Measurements from ENCODE around the gene KLK11. TPM values are rescaled to one million over a fixed set of nuclear protein-coding genes. Genes with fewer than 3 reads are reported as not detected.

The KLK11 gene, protein sequence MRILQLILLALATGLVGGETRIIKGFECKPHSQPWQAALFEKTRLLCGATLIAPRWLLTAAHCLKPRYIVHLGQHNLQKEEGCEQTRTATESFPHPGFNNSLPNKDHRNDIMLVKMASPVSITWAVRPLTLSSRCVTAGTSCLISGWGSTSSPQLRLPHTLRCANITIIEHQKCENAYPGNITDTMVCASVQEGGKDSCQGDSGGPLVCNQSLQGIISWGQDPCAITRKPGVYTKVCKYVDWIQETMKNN
- not detected for total RNA-seq (2021; ENCODE audit: unreplicated experiment)
- not detected for polyA plus RNA-seq (2012; ENCODE audit: insufficient read length)
- Bru-seq, nascent RNA = not detected
- BruChase-seq, experiment 1, labeled RNA remaining after a 2-hour chase = not detected
- not detected for BruChase-seq, experiment 2, labeled RNA remaining after a 6-hour chase
- long read RNA-seq = 0 reads

DNA sequence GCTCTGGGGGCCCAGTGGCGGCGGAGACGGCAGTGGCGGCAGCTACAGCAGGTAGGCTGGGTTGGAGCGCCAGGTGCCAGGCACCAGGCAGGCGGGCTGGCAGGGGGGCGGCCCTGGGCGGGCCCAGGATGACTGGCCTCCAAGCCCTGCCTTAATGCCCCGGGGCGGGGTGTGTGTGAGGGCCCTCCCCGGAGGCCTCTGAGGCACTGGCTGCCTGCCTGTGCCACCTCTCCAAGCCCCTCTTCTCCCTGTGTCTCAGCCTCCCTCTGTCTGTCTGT lies at the start of gene KLK11:
KLK11 (minus strand) TSS at position 63 of the 278 bp plus-strand sequence. CDS start 985 bp downstream, outside the sequence.
- H3K4me3 ChIP-seq (ENCODE audit: low read depth in 2 of 2, low read length in 2 of 2) = no peak within 1 kb of the TSS
- H3K27me3 ChIP-seq (ENCODE audit: control insufficient read depth, insufficient read depth, low read length) = no peaks in the 10 kb centered on the region
- intact Hi-C loops (cut with micrococcal nuclease; ENCODE audit: unreplicated experiment) = no loop called here
- DNase-seq (ENCODE audit: low read depth, low spot score) (no peak), ATAC-seq (0 out of 2 replicates have a peak, but pooled peaks have one; percentile 45)
- TF ChIP-seq, protein P1, sequence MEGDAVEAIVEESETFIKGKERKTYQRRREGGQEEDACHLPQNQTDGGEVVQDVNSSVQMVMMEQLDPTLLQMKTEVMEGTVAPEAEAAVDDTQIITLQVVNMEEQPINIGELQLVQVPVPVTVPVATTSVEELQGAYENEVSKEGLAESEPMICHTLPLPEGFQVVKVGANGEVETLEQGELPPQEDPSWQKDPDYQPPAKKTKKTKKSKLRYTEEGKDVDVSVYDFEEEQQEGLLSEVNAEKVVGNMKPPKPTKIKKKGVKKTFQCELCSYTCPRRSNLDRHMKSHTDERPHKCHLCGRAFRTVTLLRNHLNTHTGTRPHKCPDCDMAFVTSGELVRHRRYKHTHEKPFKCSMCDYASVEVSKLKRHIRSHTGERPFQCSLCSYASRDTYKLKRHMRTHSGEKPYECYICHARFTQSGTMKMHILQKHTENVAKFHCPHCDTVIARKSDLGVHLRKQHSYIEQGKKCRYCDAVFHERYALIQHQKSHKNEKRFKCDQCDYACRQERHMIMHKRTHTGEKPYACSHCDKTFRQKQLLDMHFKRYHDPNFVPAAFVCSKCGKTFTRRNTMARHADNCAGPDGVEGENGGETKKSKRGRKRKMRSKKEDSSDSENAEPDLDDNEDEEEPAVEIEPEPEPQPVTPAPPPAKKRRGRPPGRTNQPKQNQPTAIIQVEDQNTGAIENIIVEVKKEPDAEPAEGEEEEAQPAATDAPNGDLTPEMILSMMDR (IDR thresholded peaks at IDR 0.05) = no peak
- TF ChIP-seq SIN3A (IDR thresholded peaks at IDR 0.05; ENCODE audit: borderline replicate concordance, insufficient read depth, low read depth, low read length) (no peak), TCF7L2 (IDR thresholded peaks at IDR 0.05; ENCODE audit: low read depth, low read length) (no peak), POLR2AphosphoS5 (IDR thresholded peaks at IDR 0.05; ENCODE audit: low read depth, low read length) (no peak)
- TF ChIP-seq, protein P2, sequence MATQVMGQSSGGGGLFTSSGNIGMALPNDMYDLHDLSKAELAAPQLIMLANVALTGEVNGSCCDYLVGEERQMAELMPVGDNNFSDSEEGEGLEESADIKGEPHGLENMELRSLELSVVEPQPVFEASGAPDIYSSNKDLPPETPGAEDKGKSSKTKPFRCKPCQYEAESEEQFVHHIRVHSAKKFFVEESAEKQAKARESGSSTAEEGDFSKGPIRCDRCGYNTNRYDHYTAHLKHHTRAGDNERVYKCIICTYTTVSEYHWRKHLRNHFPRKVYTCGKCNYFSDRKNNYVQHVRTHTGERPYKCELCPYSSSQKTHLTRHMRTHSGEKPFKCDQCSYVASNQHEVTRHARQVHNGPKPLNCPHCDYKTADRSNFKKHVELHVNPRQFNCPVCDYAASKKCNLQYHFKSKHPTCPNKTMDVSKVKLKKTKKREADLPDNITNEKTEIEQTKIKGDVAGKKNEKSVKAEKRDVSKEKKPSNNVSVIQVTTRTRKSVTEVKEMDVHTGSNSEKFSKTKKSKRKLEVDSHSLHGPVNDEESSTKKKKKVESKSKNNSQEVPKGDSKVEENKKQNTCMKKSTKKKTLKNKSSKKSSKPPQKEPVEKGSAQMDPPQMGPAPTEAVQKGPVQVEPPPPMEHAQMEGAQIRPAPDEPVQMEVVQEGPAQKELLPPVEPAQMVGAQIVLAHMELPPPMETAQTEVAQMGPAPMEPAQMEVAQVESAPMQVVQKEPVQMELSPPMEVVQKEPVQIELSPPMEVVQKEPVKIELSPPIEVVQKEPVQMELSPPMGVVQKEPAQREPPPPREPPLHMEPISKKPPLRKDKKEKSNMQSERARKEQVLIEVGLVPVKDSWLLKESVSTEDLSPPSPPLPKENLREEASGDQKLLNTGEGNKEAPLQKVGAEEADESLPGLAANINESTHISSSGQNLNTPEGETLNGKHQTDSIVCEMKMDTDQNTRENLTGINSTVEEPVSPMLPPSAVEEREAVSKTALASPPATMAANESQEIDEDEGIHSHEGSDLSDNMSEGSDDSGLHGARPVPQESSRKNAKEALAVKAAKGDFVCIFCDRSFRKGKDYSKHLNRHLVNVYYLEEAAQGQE (IDR thresholded peaks at IDR 0.05; ENCODE audit: insufficient read depth in 1 of 2, low read depth in 2 of 2, low read length in 1 of 2) = no peak
- ChIA-PET CTCF (no interaction called here), POLR2A (no interaction called here)
- no peaks in the 10 kb centered on the region for H3K4me1 ChIP-seq (ENCODE audit: control insufficient read depth, insufficient read depth, low read length)
- no TSS peak for BruUV-seq (replicated peaks)
- no peak within 1 kb of the TSS for H3K27ac ChIP-seq (ENCODE audit: low read length)
- in situ Hi-C loops (cut with HindIII; ENCODE audit: low pct_unique_long_range_greater_than_20kb, low sequenced_read_pairs) = no loop called here
- H3K36me3 ChIP-seq (ENCODE audit: control insufficient read depth, insufficient read depth, low read length) = no peaks in the 10 kb centered on the region
- H3K9me3 ChIP-seq (ENCODE audit: control insufficient read depth, insufficient read depth, low read depth, low read length) = no peaks in the 10 kb centered on the region

DNA sequence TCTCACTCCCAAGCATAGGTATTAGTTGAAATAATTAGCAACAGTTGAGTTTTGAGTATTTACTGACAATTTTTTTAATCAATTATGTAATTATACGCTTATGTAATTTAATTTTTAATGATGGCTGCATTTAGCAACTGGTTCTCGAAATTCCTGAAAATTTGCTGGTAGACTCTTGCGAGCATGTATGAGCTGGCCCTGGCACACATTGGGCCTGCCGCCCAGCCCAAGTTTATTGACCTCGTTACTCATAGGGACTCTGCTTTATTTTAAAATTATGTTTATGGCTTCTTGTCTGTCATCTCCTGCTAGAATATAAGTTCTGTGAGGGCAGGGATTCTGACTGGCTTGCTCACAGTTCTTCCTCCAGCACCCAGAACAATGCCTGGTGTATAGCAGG lies 49.6 kb upstream of the KLK11 start:
- no peak for DNase-seq (ENCODE audit: low read depth, low spot score)
- no peak overlapping the region for H3K27ac ChIP-seq (ENCODE audit: low read length)
- ATAC-seq = no peak
- 0 out of 2 replicates have a peak, but pooled peaks cover 4% of the 10 kb centered on the region for H3K9me3 ChIP-seq (ENCODE audit: control insufficient read depth, insufficient read depth, low read depth, low read length)
- POLR2A ChIA-PET = no interaction called here
- no TSS peak for BruUV-seq (replicated peaks)
- in situ Hi-C loops (cut with HindIII; ENCODE audit: low pct_unique_long_range_greater_than_20kb, low sequenced_read_pairs) (no loop called here), intact Hi-C loops (cut with micrococcal nuclease; ENCODE audit: unreplicated experiment) (no loop called here)
- H3K4me3 ChIP-seq (ENCODE audit: low read depth in 2 of 2, low read length in 2 of 2) = no peak overlapping the region
- no peaks in the 10 kb centered on the region for H3K4me1 ChIP-seq (ENCODE audit: control insufficient read depth, insufficient read depth, low read length)
- CTCF ChIA-PET = no interaction called here
- H3K36me3 ChIP-seq (ENCODE audit: control insufficient read depth, insufficient read depth, low read length) = no peaks in the 10 kb centered on the region
- TF ChIP-seq POLR2AphosphoS5 (IDR thresholded peaks at IDR 0.05; ENCODE audit: low read depth, low read length) (no peak), TCF7L2 (IDR thresholded peaks at IDR 0.05; ENCODE audit: low read depth, low read length) (no peak), SIN3A (IDR thresholded peaks at IDR 0.05; ENCODE audit: borderline replicate concordance, insufficient read depth, low read depth, low read length) (no peak)
- TF ChIP-seq, protein P1 (IDR thresholded peaks at IDR 0.05) = no peak
- TF ChIP-seq, protein P2 (IDR thresholded peaks at IDR 0.05; ENCODE audit: insufficient read depth in 1 of 2, low read depth in 2 of 2, low read length in 1 of 2) = no peak
- no peaks in the 10 kb centered on the region for H3K27me3 ChIP-seq (ENCODE audit: control insufficient read depth, insufficient read depth, low read length)

All from Panc1 (cell line).